Adrenal gland (tissue), 5 donors: Measurements from ENCODE around the gene TNS3.

Source experiments
- CTCF ChIP-seq, 6 experiments: fragments of 450-650 bp in 4 of 6; fragments of 200-600 bp in 2 of 6; sonication (generic) in 1 of 6; IDR thresholded peaks; 1 replicate in 5 of 6; 2 replicates in 1 of 6; pipeline versions ENCODE4 v1.5.1 to v1.8.0; 2016 to 2021; ENCODE audit warnings: antibody characterized with exemption in 6 of 6, mild to moderate bottlenecking in 2 of 6, moderate library complexity in 1 of 6
- POLR2A ChIP-seq, 2 donors: fragments of 450-650 bp; IDR thresholded peaks; one replicate each; pipeline ENCODE4 v1.6.1; 2017; ENCODE audit warnings: antibody characterized with exemption in 2 of 2, mild to moderate bottlenecking in 2 of 2, moderate library complexity in 1 of 2
- donor health status: DM: no; HTN: no; CAD: no.

GRCh38 chr7:47266131-47266706 lies 315.7 kb downstream of the TNS3 start:
- TF ChIP-seq CTCF (IDR thresholded peaks at IDR 0.05) (peak; percentile 89 to 94 (median 94)), POLR2A (IDR thresholded peaks at IDR 0.05) (no peak)
